PC-3 (cell line): ENCODE data around the gene LRRTM3.

Source experiments
- EZH2phosphoT487 ChIP-seq: fragments of 300-600 bp; sonication (generic); IDR thresholded peaks from 2 replicates; pipeline ENCODE4 v1.6.1; 2018; ENCODE audit warnings: mild to moderate bottlenecking, antibody characterized with exemption, low read length, borderline replicate concordance
- TF ChIP-seq, protein P1 (sequence below): fragments of 300-600 bp; sonication (generic); conservative IDR thresholded peaks from 2 replicates; pipeline ENCODE4 v1.5.1; 2017; ENCODE audit warnings: antibody characterized with exemption, low read depth, mild to moderate bottlenecking, low read length

DNA sequence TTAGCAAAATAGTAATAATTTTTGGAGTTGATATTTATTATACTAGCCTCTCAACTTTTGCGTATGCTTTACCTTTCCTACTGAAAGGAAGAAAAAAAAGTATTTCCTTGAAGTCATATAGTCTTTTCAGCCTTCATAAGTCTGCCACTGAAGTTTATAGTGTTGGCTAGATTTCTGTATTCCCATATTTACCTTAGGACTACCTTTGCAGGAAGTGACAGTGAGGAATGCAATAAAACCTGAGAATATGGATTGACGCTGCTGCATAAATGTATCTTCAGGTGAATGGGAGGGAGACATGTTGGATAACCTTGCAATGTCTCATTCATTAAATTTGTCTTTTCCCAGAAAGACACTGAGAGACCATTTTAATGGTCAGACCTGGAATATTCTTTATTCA lies 6.6 kb upstream of the LRRTM3 start:
- TF ChIP-seq EZH2phosphoT487 = no peak
- TF ChIP-seq, protein P1, sequence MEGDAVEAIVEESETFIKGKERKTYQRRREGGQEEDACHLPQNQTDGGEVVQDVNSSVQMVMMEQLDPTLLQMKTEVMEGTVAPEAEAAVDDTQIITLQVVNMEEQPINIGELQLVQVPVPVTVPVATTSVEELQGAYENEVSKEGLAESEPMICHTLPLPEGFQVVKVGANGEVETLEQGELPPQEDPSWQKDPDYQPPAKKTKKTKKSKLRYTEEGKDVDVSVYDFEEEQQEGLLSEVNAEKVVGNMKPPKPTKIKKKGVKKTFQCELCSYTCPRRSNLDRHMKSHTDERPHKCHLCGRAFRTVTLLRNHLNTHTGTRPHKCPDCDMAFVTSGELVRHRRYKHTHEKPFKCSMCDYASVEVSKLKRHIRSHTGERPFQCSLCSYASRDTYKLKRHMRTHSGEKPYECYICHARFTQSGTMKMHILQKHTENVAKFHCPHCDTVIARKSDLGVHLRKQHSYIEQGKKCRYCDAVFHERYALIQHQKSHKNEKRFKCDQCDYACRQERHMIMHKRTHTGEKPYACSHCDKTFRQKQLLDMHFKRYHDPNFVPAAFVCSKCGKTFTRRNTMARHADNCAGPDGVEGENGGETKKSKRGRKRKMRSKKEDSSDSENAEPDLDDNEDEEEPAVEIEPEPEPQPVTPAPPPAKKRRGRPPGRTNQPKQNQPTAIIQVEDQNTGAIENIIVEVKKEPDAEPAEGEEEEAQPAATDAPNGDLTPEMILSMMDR = no peak
